T-helper 17 cell (primary cell): Measurements from ENCODE around the gene MAP3K19. TPM values are rescaled to one million over a fixed set of nuclear protein-coding genes. Genes with fewer than 3 reads are reported as not detected.
"Not testable (repeated sequence)": the region's sequence is repeated elsewhere in the genome, so short reads cannot be mapped to it uniquely, and the experiment has no call there.

Experiments used
- ATAC-seq: fragments of 150-1000 bp; cut with Tn5 transposase; 2 replicates; pipeline ENCODE4 v1.10.0; 2021; ENCODE audit warnings: mild to moderate bottlenecking, moderate library complexity
- DNase-seq, 3 donors: peaks; one replicate each; pipeline versions ENCODE4 v3.0.0 to v3.0.0-alpha.2; 2020 to 2021
- H3K9me3 ChIP-seq: one replicate; pipeline ENCODE4 v1.7.0; 2013; ENCODE audit warnings: low read length, mild to moderate bottlenecking; ENCODE audit not compliant: control insufficient read depth, poor library complexity, severe bottlenecking
- H3K27ac Mint-ChIP-seq: one replicate; pipeline ENCODE4 v1.8.0; 2022; ENCODE audit warnings: mild to moderate bottlenecking, moderate library complexity, mixed read lengths
- H3K27me3 Mint-ChIP-seq: one replicate; pipeline ENCODE4 v1.8.0; 2022; ENCODE audit warnings: mixed read lengths
- H3K36me3 Mint-ChIP-seq: one replicate; pipeline ENCODE4 v1.8.0; 2022; ENCODE audit warnings: low read depth, mixed read lengths
- H3K4me1 Mint-ChIP-seq: one replicate; pipeline ENCODE4 v1.8.0; 2022; ENCODE audit warnings: mild to moderate bottlenecking, mixed read lengths
- H3K4me3 Mint-ChIP-seq: one replicate; pipeline ENCODE4 v1.8.0; 2022; ENCODE audit warnings: mild to moderate bottlenecking, moderate library complexity, mixed read lengths
- total RNA-seq, 4 donors: library from RNA in 2 of 4; stranded (reverse) in 2 of 4; gene quantifications; one replicate each; pipeline ENCODE4 v1.2.3 and lab custom pipeline; 2022 to 2026

The MAP3K19 gene
- not detected for total RNA-seq
- 0 to 0.70 reads per million in 2 donors for total RNA-seq (lab: John Stamatoyannopoulos, UW)

DNA sequence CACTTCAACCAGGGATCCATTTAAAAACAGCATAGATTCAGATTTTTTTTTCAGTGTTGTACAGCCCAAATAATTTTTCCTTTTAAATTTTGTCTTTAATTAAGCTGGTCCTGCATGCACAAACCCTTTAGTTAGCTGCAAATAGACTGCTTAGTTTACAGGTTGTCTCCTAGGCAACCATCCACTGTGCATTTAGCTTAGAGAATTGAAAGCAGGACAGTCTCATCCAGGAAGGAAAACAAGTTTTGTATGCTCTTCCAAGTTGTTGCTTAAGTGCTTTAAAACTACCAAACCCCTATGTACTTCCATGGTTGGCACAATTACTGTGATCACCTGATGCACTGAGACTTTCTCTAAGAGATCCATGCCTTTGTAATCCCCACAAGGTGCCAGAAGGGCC is at the start of gene MAP3K19:
Gene MAP3K19, minus strand, starts transcription at position 148 of the 400 bp plus-strand sequence. CDS start 22,800 bp downstream, outside the sequence.
- no peaks in the 10 kb centered on the region for H3K9me3 ChIP-seq
- Mint-ChIP-seq H3K27me3 (peaks cover 6% of the 10 kb centered on the region), H3K4me3 (no peak within 1 kb of the TSS), H3K4me1 (peaks cover 5% of the 10 kb centered on the region), H3K27ac (no peak within 1 kb of the TSS), H3K36me3 (peaks cover 1% of the 10 kb centered on the region)
- DNase-seq: no peak
- no peak for ATAC-seq

DNA sequence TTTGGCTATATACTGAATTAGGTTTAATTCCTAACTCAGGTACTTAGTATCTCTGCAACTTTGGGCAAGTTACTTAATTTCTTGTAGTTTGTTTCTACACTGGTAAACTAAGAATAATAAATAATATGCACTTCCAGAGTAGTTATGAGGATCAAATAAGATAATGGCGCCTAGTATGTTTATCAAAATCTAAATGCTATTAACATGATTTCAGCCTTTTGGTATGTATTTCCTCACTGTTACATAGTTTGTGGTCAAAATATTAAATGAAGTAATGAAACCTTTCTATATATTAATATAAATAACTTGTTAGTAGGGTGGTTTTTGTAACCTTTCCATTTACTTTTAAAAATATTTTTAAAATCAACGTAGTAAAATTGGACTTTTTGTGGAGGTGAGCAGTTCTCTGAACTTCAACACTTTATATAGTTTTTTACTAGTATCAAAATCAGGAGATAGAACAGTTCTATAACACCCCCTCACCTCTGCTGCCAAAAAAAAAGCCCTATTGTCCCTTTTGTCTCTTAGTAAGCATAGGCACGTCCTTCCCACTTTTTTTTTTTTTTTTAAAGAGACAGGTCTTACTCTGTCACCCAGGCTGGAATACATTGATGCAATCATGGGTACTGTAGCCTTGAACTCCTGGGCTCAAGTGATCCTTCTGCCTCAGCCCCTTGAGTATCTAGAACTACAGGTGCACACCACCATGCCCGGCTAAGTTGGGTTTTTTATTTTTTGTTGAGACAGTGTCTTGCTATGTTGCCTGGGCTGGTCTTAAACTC is 49.6 kb upstream of the MAP3K19 start:
- H3K9me3 ChIP-seq: no peaks in the 10 kb centered on the region
- no peaks in the 10 kb centered on the region for H3K27me3 Mint-ChIP-seq
- peaks cover 12% of the 10 kb centered on the region for H3K4me1 Mint-ChIP-seq
- no peak for ATAC-seq
- H3K4me3 Mint-ChIP-seq: no peak overlapping the region
- DNase-seq: no peak
- H3K36me3 Mint-ChIP-seq: peaks cover 9% of the 10 kb centered on the region
- H3K27ac Mint-ChIP-seq: no peak overlapping the region

GRCh38 chr2:135095591-135095990 is 48.3 kb upstream of the MAP3K19 start:
- no peak for DNase-seq

GRCh38 chr2:135094508-135094907 is 47.3 kb upstream of the MAP3K19 start:
- peaks cover 11% of the 10 kb centered on the region for H3K36me3 Mint-ChIP-seq

More at GRCh38 chr2:135095591-135095990, 48.3 kb upstream of the MAP3K19 start:
- ATAC-seq: no peak
- H3K27ac Mint-ChIP-seq: peak overlapping the region; percentile 41
- no peaks in the 10 kb centered on the region for H3K27me3 Mint-ChIP-seq
- peaks cover 9% of the 10 kb centered on the region for H3K36me3 Mint-ChIP-seq
- no peaks in the 10 kb centered on the region for H3K9me3 ChIP-seq
- H3K4me3 Mint-ChIP-seq: no peak overlapping the region
- H3K4me1 Mint-ChIP-seq: peaks cover 12% of the 10 kb centered on the region

DNA sequence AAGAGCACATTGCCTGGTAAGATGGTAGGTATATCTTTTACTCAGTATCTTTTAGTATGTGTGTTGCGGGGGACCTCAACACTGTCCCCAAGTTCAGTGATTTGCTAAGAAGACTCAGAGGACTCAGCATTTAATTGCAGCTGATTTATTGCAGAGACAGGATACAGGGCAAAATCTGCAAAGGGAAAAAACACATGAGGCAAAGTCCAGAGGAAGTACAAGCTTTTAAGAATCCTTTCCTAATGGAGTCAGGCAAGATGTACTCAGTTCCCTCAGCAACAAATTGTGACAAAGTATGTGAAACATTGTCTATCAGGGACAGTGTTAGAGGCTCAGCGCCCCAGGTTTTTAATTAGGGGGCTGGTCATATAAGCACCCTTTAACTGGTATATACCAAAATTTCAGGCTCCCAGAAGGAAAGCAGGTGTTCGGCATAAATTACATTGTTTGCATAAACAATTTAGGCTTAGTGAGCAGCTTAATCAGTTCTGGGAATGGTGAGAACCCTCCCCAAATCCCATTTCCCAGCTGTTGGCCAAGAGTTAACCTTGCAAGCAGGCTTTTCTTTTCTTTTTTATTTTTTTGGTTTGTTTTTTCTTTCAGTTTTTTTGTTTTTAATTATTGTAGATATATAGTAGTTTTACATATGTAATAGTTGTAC is 46.6 kb upstream of the MAP3K19 start:
- ATAC-seq (no peak), DNase-seq (no peak)
- H3K4me1 Mint-ChIP-seq: peaks cover 11% of the 10 kb centered on the region
- no peak overlapping the region for H3K4me3 Mint-ChIP-seq
- H3K27ac Mint-ChIP-seq: no peak overlapping the region
- H3K9me3 ChIP-seq: no peaks in the 10 kb centered on the region
- no peaks in the 10 kb centered on the region for H3K27me3 Mint-ChIP-seq
- H3K36me3 Mint-ChIP-seq: peaks cover 11% of the 10 kb centered on the region

More at GRCh38 chr2:135094508-135094907, 47.3 kb upstream of the MAP3K19 start:
- no peaks in the 10 kb centered on the region for H3K9me3 ChIP-seq
- Mint-ChIP-seq H3K4me1 (peaks cover 15% of the 10 kb centered on the region), H3K4me3 (no peak overlapping the region), H3K27ac (no peak overlapping the region), H3K27me3 (no peaks in the 10 kb centered on the region)
- DNase-seq (no peak), ATAC-seq (no peak)

GRCh38 chr2:135093193-135093592 is 45.9 kb upstream of the MAP3K19 start:
- H3K9me3 ChIP-seq: no peaks in the 10 kb centered on the region
- Mint-ChIP-seq H3K4me1 (peaks cover 11% of the 10 kb centered on the region), H3K27me3 (no peaks in the 10 kb centered on the region), H3K4me3 (no peak overlapping the region), H3K27ac (no peak overlapping the region), H3K36me3 (peaks cover 11% of the 10 kb centered on the region)
- DNase-seq (no peak), ATAC-seq (no peak)

GRCh38 chr2:135091681-135092080 is 44.4 kb upstream of the MAP3K19 start:
- H3K27me3 Mint-ChIP-seq: no peaks in the 10 kb centered on the region
- H3K9me3 ChIP-seq: no peaks in the 10 kb centered on the region
- peaks cover 11% of the 10 kb centered on the region for H3K36me3 Mint-ChIP-seq
- ATAC-seq: no peak
- H3K4me1 Mint-ChIP-seq: peaks cover 8% of the 10 kb centered on the region
- no peak overlapping the region for H3K27ac Mint-ChIP-seq
- no peak for DNase-seq
- no peak overlapping the region for H3K4me3 Mint-ChIP-seq

DNA sequence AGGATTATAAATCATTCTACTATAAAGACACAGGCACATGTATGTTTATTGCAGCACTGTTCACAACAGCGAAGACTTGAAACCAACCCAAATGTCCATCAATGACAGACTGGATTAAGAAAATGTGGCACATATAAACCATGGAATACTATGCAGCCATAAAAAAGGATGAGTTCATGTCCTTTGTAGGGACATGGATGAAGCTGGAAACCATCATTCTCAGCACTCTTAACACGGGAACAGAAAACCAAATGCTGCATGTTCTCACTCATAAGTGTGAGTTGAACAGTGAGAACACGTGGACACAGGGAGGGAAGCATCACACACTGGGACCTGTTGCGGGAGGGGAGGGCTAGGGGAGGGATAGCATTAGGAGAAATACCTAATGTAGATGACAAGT is 42.4 kb upstream of the MAP3K19 start:
- not testable (repeated sequence) for H3K27ac Mint-ChIP-seq, H3K4me3 Mint-ChIP-seq, H3K9me3 ChIP-seq, DNase-seq, H3K27me3 Mint-ChIP-seq, ATAC-seq
- peaks cover 16% of the 10 kb centered on the region for H3K4me1 Mint-ChIP-seq
- H3K36me3 Mint-ChIP-seq: peaks cover 13% of the 10 kb centered on the region

DNA sequence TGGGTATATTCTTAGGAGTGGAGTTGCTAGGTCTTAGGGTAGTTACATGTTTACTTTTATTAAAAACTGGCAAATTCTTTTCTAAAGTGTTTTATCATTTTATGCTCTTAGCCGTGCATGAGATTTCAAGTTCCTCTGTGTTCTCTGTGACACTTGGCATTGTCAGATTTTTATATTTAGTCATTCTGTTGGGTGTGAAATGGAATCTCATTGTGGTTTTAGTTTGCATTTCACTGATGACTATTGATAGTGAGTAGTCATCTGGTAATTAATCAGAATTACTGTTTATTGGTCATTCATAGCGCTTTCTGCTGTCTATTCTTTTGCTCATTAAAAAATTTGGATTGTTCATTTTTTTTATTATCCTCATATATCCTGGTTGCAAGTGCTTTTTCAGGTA is 39.0 kb upstream of the MAP3K19 start:
- ATAC-seq: no peak
- Mint-ChIP-seq H3K36me3 (peaks cover 7% of the 10 kb centered on the region), H3K4me1 (peaks cover 16% of the 10 kb centered on the region), H3K27ac (no peak overlapping the region), H3K27me3 (no peaks in the 10 kb centered on the region), H3K4me3 (no peak overlapping the region)
- no peaks in the 10 kb centered on the region for H3K9me3 ChIP-seq
- no peak for DNase-seq

GRCh38 chr2:135078417-135078816 is 31.2 kb upstream of the MAP3K19 start:
- Mint-ChIP-seq H3K36me3 (peaks cover 5% of the 10 kb centered on the region), H3K27ac (no peak overlapping the region), H3K4me1 (peaks cover 18% of the 10 kb centered on the region), H3K27me3 (no peaks in the 10 kb centered on the region), H3K4me3 (no peak overlapping the region)
- H3K9me3 ChIP-seq: no peaks in the 10 kb centered on the region
- ATAC-seq: no peak
- no peak for DNase-seq

DNA sequence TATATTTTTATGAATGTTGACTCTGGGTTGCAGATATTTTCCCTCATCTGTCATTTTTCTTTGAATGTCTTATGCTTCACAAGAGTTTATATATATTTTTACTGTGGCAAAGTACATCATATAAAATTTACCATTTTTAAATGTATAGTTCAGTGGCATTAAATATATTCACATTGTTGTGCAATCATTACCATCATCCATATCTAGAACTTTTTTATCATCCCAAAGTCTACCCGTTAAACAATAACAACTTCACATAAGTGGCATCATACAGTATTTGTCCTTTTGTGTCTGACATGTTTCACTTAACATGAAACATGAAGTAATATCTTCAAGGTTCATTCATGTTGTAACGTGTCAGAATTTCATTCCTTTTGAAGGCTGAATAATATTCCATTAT is 29.3 kb upstream of the MAP3K19 start:
- DNase-seq: no peak
- H3K36me3 Mint-ChIP-seq: peaks cover 8% of the 10 kb centered on the region
- no peaks in the 10 kb centered on the region for H3K9me3 ChIP-seq
- no peak for ATAC-seq
- H3K4me3 Mint-ChIP-seq: no peak overlapping the region
- H3K27me3 Mint-ChIP-seq: no peaks in the 10 kb centered on the region
- H3K4me1 Mint-ChIP-seq: peaks cover 18% of the 10 kb centered on the region
- peak overlapping the region; percentile 67 for H3K27ac Mint-ChIP-seq

DNA sequence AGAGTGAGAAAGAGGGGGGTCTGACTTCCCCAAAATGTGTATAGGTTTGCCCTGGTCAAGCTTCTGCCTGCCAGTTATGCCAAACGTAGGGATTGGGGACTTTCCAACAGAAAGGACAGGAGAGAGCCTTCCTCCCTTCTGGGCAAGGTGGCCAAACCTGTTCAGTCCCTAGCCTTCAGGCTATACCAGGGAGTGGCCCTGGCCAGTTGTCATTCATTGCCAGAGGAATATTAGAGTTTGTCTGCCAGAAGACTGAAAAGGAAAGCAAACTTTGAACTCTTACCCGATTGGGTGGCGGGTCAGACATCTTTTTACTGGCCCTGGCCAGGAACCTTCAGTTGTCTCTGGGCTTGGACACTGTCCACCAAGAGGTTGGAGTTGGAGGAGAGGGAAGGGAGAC is 27.0 kb upstream of the MAP3K19 start:
- Mint-ChIP-seq H3K36me3 (peaks cover 8% of the 10 kb centered on the region), H3K27ac (peak overlapping the region; percentile 74), H3K27me3 (no peaks in the 10 kb centered on the region), H3K4me1 (peaks cover 13% of the 10 kb centered on the region), H3K4me3 (no peak overlapping the region)
- ATAC-seq: no peak
- no peaks in the 10 kb centered on the region for H3K9me3 ChIP-seq
- DNase-seq: no peak

DNA sequence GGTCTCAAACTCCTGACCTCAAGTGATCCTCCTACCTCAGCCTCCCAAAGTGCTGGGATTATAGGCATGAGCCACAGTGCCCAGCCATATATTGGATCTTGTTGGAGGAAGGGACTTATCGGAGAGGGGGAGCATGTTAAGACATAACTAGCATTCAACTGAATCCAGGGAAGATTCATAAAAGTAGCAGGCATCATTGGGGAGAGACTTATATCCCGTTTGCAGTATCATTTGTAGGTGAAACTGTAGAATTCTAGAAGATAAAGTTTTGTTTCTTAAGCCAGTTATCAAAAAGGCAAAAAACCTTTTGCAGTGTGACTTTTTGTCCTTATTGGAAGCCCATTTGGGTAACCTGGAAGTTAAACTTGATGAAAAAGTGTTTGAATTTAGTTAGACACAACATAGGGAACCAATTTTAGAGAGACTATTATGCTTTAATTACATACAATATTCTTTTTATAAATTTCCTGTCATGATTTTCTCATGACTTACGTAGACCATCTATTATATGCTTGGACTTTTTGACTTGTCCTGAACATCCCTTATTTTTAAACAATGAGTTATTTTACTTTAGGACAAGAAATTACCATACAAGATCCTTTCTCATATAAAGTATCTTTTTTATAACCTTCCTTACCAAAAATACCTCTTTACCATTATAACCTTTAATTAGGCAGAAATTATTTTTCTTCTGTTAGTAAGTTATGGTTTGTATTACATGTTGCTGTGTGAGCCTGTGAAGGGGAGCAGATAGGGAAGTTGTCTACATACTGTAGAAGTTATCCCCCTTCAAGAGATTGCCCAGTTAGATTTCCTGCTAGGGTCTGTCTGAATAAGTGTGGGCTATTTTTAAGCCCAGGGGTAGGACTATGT is 25.1 kb upstream of the MAP3K19 start:
- Mint-ChIP-seq H3K36me3 (peaks cover 6% of the 10 kb centered on the region), H3K27ac (no peak overlapping the region), H3K27me3 (no peaks in the 10 kb centered on the region), H3K4me1 (peaks cover 12% of the 10 kb centered on the region), H3K4me3 (no peak overlapping the region)
- no peaks in the 10 kb centered on the region for H3K9me3 ChIP-seq
- ATAC-seq (no peak), DNase-seq (no peak)
